OCI-LY3 (cell line): ENCODE measurements around the gene KLHL12.
"Not testable (repeated sequence)": the region's sequence is repeated elsewhere in the genome, so short reads cannot be mapped to it uniquely, and the experiment has no call there.

Source experiments
- H2AFZ ChIP-seq: fragments of 200-600, 300-600 bp; shearing (Covaris generic); 2 replicates; pipeline ENCODE4 v1.6.0; 2014; ENCODE audit warnings: antibody characterized with exemption, low read depth, low read length
- H3K27ac ChIP-seq: fragments of 200-600, 300-600 bp; sonication (generic); 2 replicates; pipeline ENCODE4 v1.5.1; 2014; ENCODE audit warnings: mild to moderate bottlenecking, low read length, moderate library complexity, mixed read lengths
- H3K27me3 ChIP-seq: fragments of 200-600, 300-600 bp; sonication (generic); 2 replicates; pipeline ENCODE4 v1.6.1; 2014; ENCODE audit warnings: low read depth, low read length, mixed read lengths
- H3K36me3 ChIP-seq: fragments of 200-600, 300-600 bp; sonication (generic); replicated peaks from 2 replicates; pipeline ENCODE3; 2014; ENCODE audit warnings: low read depth, low read length, mixed read lengths
- H3K4me1 ChIP-seq: fragments of 300-600, 200-600 bp; sonication (generic); 2 replicates; pipeline ENCODE4 v1.6.1; 2014; ENCODE audit warnings: low read length, mixed read lengths
- H3K4me2 ChIP-seq: fragments of 200-600, 300-600 bp; sonication (generic); 2 replicates; pipeline ENCODE4 v1.6.1; 2014; ENCODE audit warnings: low read length, mixed read lengths
- H3K4me3 ChIP-seq: fragments of 300-600, 200-600 bp; sonication (generic); 2 replicates; pipeline ENCODE4 v1.5.1; 2014; ENCODE audit warnings: antibody characterized with exemption, mild to moderate bottlenecking, low read length, moderate library complexity
- H3K79me2 ChIP-seq: fragments of 300-600, 200-600 bp; shearing (Covaris generic); 2 replicates; pipeline ENCODE4 v1.6.1; 2014; ENCODE audit warnings: mild to moderate bottlenecking, low read length, mixed read lengths
- H3K9ac ChIP-seq: fragments of 300-600, 200-600 bp; shearing (Covaris generic); 2 replicates; pipeline ENCODE4 v1.6.0; 2014; ENCODE audit warnings: mild to moderate bottlenecking, low read length, moderate library complexity
- H3K9me3 ChIP-seq: fragments of 200-600, 300-600 bp; shearing (Covaris generic); 2 replicates; pipeline ENCODE4 v1.6.1; 2014; ENCODE audit warnings: low read length, mixed read lengths; ENCODE audit not compliant: insufficient read depth
- H4K20me1 ChIP-seq: fragments of 200-600, 300-600 bp; sonication (generic); 2 replicates; pipeline ENCODE4 v1.6.1; 2016; ENCODE audit warnings: low read length, mixed read lengths; ENCODE audit not compliant: insufficient read depth
- EZH2phosphoT487 ChIP-seq: fragments of 200-600 bp; shearing (Covaris generic); IDR thresholded peaks from 2 replicates; pipeline ENCODE4 v1.6.1; 2018; ENCODE audit warnings: antibody characterized with exemption, mixed run types, low read depth
- TF ChIP-seq, protein P1 (sequence below): fragments of 200-600, 300-600 bp; sonication (generic); IDR thresholded peaks from 2 replicates; pipeline ENCODE4 v1.5.1; 2014; ENCODE audit warnings: antibody characterized with exemption, low read length, low read depth

Gene KLHL12

DNA sequence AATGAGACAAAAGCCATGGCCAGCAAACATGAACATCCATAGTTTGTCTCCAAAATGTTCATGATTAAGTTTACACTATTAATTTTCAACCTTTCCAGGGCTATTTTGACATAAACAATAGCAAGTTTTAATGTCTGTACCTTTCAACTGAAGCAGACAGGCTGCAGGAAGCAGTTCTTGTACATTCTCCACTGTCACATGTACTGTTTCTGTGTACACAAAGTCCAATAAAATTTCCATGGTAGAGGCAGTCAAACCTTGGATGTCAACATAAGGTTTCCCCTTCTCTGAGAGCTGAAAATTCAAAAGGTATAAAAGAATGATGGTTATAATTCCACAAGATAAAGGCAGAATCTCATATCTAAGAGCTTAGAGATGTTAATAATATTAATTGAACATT, 7.4 kb downstream of the KLHL12 start:
- Histone ChIP-seq H4K20me1 (no peaks in the 10 kb centered on the region), H3K4me2 (no peak overlapping the region), H3K9me3 (no peaks in the 10 kb centered on the region), H3K4me3 (no peak overlapping the region), H3K27me3 (no peaks in the 10 kb centered on the region), H3K27ac (no peak overlapping the region), H3K4me1 (no peaks in the 10 kb centered on the region), H3K79me2 (no peaks in the 10 kb centered on the region), H2AFZ (no peak overlapping the region), H3K36me3 (peaks cover 48% of the 10 kb centered on the region), H3K9ac (no peak overlapping the region)
- TF ChIP-seq EZH2phosphoT487, result no peak
- TF ChIP-seq, protein P1, sequence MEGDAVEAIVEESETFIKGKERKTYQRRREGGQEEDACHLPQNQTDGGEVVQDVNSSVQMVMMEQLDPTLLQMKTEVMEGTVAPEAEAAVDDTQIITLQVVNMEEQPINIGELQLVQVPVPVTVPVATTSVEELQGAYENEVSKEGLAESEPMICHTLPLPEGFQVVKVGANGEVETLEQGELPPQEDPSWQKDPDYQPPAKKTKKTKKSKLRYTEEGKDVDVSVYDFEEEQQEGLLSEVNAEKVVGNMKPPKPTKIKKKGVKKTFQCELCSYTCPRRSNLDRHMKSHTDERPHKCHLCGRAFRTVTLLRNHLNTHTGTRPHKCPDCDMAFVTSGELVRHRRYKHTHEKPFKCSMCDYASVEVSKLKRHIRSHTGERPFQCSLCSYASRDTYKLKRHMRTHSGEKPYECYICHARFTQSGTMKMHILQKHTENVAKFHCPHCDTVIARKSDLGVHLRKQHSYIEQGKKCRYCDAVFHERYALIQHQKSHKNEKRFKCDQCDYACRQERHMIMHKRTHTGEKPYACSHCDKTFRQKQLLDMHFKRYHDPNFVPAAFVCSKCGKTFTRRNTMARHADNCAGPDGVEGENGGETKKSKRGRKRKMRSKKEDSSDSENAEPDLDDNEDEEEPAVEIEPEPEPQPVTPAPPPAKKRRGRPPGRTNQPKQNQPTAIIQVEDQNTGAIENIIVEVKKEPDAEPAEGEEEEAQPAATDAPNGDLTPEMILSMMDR, result no peak

DNA sequence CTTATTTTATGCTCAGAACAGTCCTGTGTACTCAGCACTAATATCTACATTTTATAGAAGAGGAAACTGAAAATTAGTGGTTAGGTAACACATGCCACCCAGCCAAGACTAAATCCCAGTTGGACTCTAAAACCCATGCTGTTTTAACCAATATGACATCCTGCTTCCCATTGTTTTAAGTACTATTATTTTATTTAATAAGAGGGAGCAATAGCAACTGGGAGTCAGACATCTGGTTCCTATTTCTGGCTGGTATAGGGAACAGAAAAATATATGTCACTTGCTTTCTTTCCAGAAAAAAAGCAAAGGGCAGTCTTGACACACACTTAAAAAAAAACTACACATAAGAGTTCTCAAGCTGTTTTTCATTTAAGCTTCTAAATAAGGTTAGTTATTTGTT, 11.9 kb downstream of the KLHL12 start:
- Histone ChIP-seq H3K36me3 (peaks cover 61% of the 10 kb centered on the region), H3K4me1 (no peaks in the 10 kb centered on the region)

DNA sequence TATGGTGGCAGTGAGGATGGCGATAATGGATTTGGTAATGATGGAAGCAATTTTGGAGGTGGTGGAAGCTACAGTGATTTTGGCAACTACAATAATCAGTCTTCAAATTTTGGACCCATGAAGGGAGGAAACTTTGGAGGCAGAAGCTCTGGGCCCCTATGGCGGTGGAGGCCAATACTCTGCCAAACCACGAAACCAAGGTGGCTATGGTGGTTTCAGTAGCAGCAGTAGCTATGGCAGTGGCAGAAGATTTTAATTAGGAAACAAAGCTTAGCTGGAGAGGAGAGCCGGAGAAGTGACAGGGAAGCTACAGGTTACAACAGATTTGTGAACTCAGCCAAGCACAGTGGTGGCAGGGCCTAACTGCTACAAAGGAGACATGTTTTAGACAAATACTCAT, 14.6 kb downstream of the KLHL12 start:
- H3K9ac ChIP-seq, H3K9me3 ChIP-seq, H4K20me1 ChIP-seq, H3K4me1 ChIP-seq, H3K27ac ChIP-seq, H3K27me3 ChIP-seq, H2AFZ ChIP-seq, H3K79me2 ChIP-seq, H3K4me2 ChIP-seq, H3K4me3 ChIP-seq: not testable (repeated sequence)
- H3K36me3 ChIP-seq, result peaks cover 62% of the 10 kb centered on the region

More for the DNA sequence above, 11.9 kb downstream of the KLHL12 start:
- no peaks in the 10 kb centered on the region for H4K20me1 ChIP-seq
- no peak overlapping the region for H3K9ac ChIP-seq
- no peaks in the 10 kb centered on the region for H3K27me3 ChIP-seq
- H3K9me3 ChIP-seq, result no peaks in the 10 kb centered on the region
- TF ChIP-seq, protein P1, result no peak
- no peak for TF ChIP-seq EZH2phosphoT487
- no peak overlapping the region for H3K4me3 ChIP-seq
- no peak overlapping the region for H2AFZ ChIP-seq
- H3K79me2 ChIP-seq, result no peaks in the 10 kb centered on the region
- no peak overlapping the region for H3K27ac ChIP-seq
- no peak overlapping the region for H3K4me2 ChIP-seq

DNA sequence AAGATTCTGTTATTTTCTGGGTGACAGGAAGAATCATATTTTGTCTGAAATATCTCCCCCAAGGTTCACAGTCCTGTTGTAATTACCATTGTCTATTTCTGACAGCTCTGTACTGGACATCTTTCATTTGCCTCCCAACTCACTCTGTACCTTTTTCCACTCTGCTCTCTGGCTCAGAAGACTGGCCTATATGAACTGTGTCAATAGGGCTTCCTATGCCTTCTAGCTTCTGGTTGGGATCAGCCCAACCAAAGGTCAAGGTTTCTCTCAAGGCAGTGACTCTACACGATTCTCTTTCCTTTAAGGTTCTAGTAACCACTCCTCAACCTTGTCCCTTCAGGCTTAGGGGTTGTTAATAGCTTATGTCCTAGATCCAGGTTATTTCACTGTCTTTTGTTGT, 17.5 kb downstream of the KLHL12 start:
- H3K27ac ChIP-seq, result no peak overlapping the region
- no peak overlapping the region for H3K9ac ChIP-seq
- no peak overlapping the region for H3K4me3 ChIP-seq
- H3K9me3 ChIP-seq, result no peaks in the 10 kb centered on the region
- H3K4me2 ChIP-seq, result no peak overlapping the region
- H2AFZ ChIP-seq, result no peak overlapping the region
- H3K4me1 ChIP-seq, result no peaks in the 10 kb centered on the region
- no peaks in the 10 kb centered on the region for H3K79me2 ChIP-seq
- no peaks in the 10 kb centered on the region for H3K27me3 ChIP-seq
- H3K36me3 ChIP-seq, result peaks cover 55% of the 10 kb centered on the region
- TF ChIP-seq, protein P1, result no peak
- TF ChIP-seq EZH2phosphoT487, result no peak
- H4K20me1 ChIP-seq, result no peaks in the 10 kb centered on the region

DNA sequence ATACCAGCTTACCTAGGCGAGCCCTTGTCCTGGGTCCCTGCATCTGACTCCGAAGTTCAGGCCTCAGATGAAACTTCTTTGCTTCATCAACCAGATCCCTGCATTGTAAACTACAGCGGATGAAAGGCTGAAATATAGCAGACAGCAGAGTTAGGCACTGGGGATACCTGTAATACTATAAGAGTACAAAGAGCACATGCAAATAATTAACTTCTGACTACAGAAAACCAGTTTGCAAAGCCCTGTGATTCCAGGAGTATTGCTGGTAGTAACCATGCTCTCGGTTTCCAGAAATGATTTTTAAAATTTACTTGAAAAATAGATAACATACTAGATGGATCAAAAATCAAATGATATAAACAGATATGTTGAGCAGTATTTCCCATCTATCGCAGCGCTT, 18.0 kb downstream of the KLHL12 start:
- Histone ChIP-seq H3K4me3 (no peak overlapping the region), H3K9ac (no peak overlapping the region), H3K36me3 (peaks cover 51% of the 10 kb centered on the region), H3K27ac (no peak overlapping the region), H2AFZ (no peak overlapping the region), H3K79me2 (no peaks in the 10 kb centered on the region), H3K4me1 (no peaks in the 10 kb centered on the region), H3K27me3 (no peaks in the 10 kb centered on the region), H3K4me2 (no peak overlapping the region), H3K9me3 (no peaks in the 10 kb centered on the region), H4K20me1 (no peaks in the 10 kb centered on the region)
- TF ChIP-seq, protein P1, result no peak
- TF ChIP-seq EZH2phosphoT487, result no peak
